K562 (cell line): ENCODE data around the gene COPS4. TPM values are rescaled to one million over a fixed set of nuclear protein-coding genes. Genes with fewer than 3 reads are reported as not detected.

ENCODE experiments used
- CREB3L1 ChIP-seq: fragments of 450-650 bp; IDR thresholded peaks from 2 replicates; pipeline ENCODE4 v1.6.1; 2014; ENCODE audit warnings: low read depth, mild to moderate bottlenecking, moderate library complexity, borderline replicate concordance
- MCM5 ChIP-seq: fragments of 450-650 bp; IDR thresholded peaks from 2 replicates; pipeline ENCODE4 v1.6.1; 2016; ENCODE audit warnings: low read depth
- MTA3 ChIP-seq: fragments of 450-650 bp; formaldehyde crosslinking; IDR thresholded peaks from 2 replicates; pipeline ENCODE4 v1.6.1; 2017; ENCODE audit warnings: mild to moderate bottlenecking, borderline replicate concordance
- POLR2H ChIP-seq: IDR thresholded peaks from 2 replicates; pipeline ENCODE4 v1.6.1; 2016; ENCODE audit warnings: missing genetic modification characterization, low read depth, mild to moderate bottlenecking, control low read depth, missing compliant biosample characterization, moderate library complexity
- SNRNP70 ChIP-seq: fragments of 200-400 bp; formaldehyde crosslinking; optimal IDR thresholded peaks from 2 replicates; pipeline ENCODE3; 2017; ENCODE audit warnings: low read depth, low read length
- SRSF3 ChIP-seq: fragments of 200-400 bp; formaldehyde crosslinking; IDR thresholded peaks from 2 replicates; pipeline ENCODE4 v1.6.1; 2016; ENCODE audit warnings: mild to moderate bottlenecking, low read length, moderate library complexity; ENCODE audit not compliant: insufficient read depth
- ZBED1 ChIP-seq: IDR thresholded peaks from 2 replicates; pipeline ENCODE4 v1.6.1; 2014
- ZBTB43 ChIP-seq: sonication (generic); formaldehyde crosslinking; IDR thresholded peaks from 2 replicates; pipeline ENCODE4 v1.8.0; 2023; ENCODE audit warnings: mild to moderate bottlenecking, missing genetic modification reagents
- ZNF165 ChIP-seq: fragments of 250-450 bp; sonication (Bioruptor Pico); IDR thresholded peaks from 2 replicates; pipeline ENCODE4 v1.4.0; 2020; ENCODE audit warnings: borderline replicate concordance
- ZNF57 ChIP-seq: fragments of 450-650 bp; formaldehyde crosslinking; IDR thresholded peaks from 2 replicates; pipeline ENCODE4 v1.4.0; 2020; ENCODE audit warnings: mild to moderate bottlenecking, moderate library complexity
- ZNF609 ChIP-seq: sonication (generic); formaldehyde crosslinking; IDR thresholded peaks from 2 replicates; pipeline ENCODE4 v1.8.1; 2023; ENCODE audit warnings: missing genetic modification reagents, mild to moderate bottlenecking, borderline replicate concordance
- ZNF696 ChIP-seq: fragments of 250-450 bp; sonication (Bioruptor Pico); conservative IDR thresholded peaks from 2 replicates; pipeline ENCODE4 v1.4.0; 2020; ENCODE audit warnings: mild to moderate bottlenecking, moderate library complexity
- polyA plus RNA-seq, 8 experiments: library from polyadenylated mRNA; depleted of rRNA in 4 of 8; stranded (reverse) in 5 of 8; unstranded in 3 of 8; fragments of >200 nt; fragmentation: Nextera tagmentation in 2 of 8; fragmentation: Illumina TruSeq in 1 of 8; extraction: Ambion mirVana in 2 of 8; extraction: Trizol in 1 of 8; gene quantifications; 2 replicates each; pipeline versions ENCODE4 v1.2.1 to v1.2.3, GENCODE V29; 2011 to 2014; ENCODE audit warnings: inconsistent platforms in 1 of 8, missing spikeins in 1 of 8
- total RNA-seq, 7 experiments: library from RNA; depleted of rRNA in 6 of 7; stranded (reverse); fragments of >200 nt in 6 of 7; fragmentation: Illumina TruSeq in 2 of 7; extraction: Trizol in 2 of 7; gene quantifications; 2 replicates each; pipeline versions ENCODE4 v1.2.1 to v1.2.3, GENCODE V29; 2011 to 2021; ENCODE audit warnings: low replicate concordance in 1 of 7
- TF ChIP-seq, protein P1 (sequence below), 2 experiments: fragments of 450-650 bp in 1 of 2; sonication (generic) in 1 of 2; formaldehyde crosslinking in 1 of 2; IDR thresholded peaks in 1 of 2; conservative IDR thresholded peaks in 1 of 2; 2 replicates each; pipeline versions ENCODE4 v1.6.1 to v1.8.1; 2016 to 2023; ENCODE audit warnings: mild to moderate bottlenecking in 2 of 2, moderate library complexity in 2 of 2, inconsistent platforms in 1 of 2, missing genetic modification reagents in 1 of 2
- TF ChIP-seq, protein P2 (sequence below): fragments of 250-450 bp; sonication (Bioruptor Pico); IDR thresholded peaks from 2 replicates; pipeline ENCODE4 v1.8.0; 2022; ENCODE audit warnings: moderate library complexity, mild to moderate bottlenecking, inconsistent platforms
- TF ChIP-seq, protein P3 (sequence below): sonication (generic); formaldehyde crosslinking; IDR thresholded peaks from 2 replicates; pipeline ENCODE4 v1.8.1; 2023; ENCODE audit warnings: mild to moderate bottlenecking, missing genetic modification reagents

Gene COPS4
- total and polyA plus RNA-seq, 9 of the 15 experiments (the other 6 are each of a cell fraction or from before 2014, with no cell fraction given): 44.7 to 180 (median 70.9) TPM

DNA sequence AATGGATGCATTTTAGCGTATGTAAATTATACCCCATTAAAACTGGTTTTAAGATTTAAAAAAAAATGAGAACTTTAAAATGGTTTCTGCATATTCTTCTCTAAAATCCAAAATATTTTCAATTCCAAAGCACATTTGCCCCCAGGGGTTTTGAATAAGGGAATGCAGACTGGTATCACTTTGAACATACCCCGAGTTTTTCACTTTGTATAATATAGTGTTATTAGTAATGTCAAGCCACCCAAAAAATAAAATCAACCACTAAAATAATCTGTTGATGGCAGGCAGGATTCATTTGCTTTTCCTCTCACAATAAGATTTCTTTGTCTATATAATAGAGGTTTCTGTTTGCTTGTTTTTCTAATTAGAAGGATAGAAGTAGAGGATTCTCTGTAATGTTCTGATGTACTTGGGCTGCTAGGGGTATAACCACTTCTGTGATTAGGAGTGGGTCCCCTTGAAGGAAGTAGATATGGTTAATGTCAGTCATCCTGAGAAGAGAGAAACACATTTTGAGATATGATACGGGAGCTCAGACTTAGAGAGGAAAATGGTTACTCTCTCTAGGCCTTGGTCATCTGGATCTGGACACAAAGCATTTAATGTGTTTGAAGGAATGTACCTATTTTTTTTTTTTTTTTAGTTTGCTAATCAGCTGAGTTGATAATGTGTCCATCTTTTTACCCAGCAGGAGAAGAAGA is 15.0 kb upstream of the COPS4 start (continued):
- TF ChIP-seq ZNF609 (no peak), SRSF3 (no peak), SNRNP70 (no peak), MTA3 (no peak), ZNF696 (CRISPR knock-in tag) (no peak), POLR2H (no peak), ZBED1 (no peak), ZNF165 (CRISPR knock-in tag) (no peak), MCM5 (no peak), CREB3L1 (no peak), ZNF57 (CRISPR knock-in tag) (no peak), ZBTB43 (no peak)
- TF ChIP-seq, protein P1, sequence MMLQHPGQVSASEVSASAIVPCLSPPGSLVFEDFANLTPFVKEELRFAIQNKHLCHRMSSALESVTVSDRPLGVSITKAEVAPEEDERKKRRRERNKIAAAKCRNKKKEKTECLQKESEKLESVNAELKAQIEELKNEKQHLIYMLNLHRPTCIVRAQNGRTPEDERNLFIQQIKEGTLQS (IDR thresholded peaks at IDR 0.05): no peak
- TF ChIP-seq, protein P1 (CRISPR knock-in tag; conservative IDR thresholded peaks at IDR 0.05): no peak
- TF ChIP-seq, protein P2, sequence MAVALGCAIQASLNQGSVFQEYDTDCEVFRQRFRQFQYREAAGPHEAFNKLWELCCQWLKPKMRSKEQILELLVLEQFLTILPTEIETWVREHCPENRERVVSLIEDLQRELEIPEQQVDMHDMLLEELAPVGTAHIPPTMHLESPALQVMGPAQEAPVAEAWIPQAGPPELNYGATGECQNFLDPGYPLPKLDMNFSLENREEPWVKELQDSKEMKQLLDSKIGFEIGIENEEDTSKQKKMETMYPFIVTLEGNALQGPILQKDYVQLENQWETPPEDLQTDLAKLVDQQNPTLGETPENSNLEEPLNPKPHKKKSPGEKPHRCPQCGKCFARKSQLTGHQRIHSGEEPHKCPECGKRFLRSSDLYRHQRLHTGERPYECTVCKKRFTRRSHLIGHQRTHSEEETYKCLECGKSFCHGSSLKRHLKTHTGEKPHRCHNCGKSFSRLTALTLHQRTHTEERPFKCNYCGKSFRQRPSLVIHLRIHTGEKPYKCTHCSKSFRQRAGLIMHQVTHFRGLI (CRISPR knock-in tag): no peak
- TF ChIP-seq, protein P3, sequence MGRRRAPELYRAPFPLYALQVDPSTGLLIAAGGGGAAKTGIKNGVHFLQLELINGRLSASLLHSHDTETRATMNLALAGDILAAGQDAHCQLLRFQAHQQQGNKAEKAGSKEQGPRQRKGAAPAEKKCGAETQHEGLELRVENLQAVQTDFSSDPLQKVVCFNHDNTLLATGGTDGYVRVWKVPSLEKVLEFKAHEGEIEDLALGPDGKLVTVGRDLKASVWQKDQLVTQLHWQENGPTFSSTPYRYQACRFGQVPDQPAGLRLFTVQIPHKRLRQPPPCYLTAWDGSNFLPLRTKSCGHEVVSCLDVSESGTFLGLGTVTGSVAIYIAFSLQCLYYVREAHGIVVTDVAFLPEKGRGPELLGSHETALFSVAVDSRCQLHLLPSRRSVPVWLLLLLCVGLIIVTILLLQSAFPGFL (CRISPR knock-in tag): no peak
